ENCODE results near the gene VPS25.

The VPS25 gene

GRCh38 chr17:42798383-42799380 is 25.4 kb downstream of the VPS25 start, which contains the start of the genes CNTD1 and COA3 (continued):
- TF ChIP-seq ZNF518A (tag by site-specific recombination; conservative IDR thresholded peaks at IDR 0.05; ENCODE audit: low read depth) (peak; percentile 53; the same call in 1 of the 2 replicates), ZBTB8A (tag by site-specific recombination; IDR thresholded peaks at IDR 0.05) (peak; percentile 98), ZNF37A (tag by site-specific recombination; IDR thresholded peaks at IDR 0.05) (no peak), ZNF18 (tag by site-specific recombination; IDR thresholded peaks at IDR 0.05) (peak; percentile 59; the same call in 1 of the 2 replicates), ZNF623 (tag by site-specific recombination; IDR thresholded peaks at IDR 0.05) (no peak), ZNF843 (tag by site-specific recombination; IDR thresholded peaks at IDR 0.05) (peak; percentile 55), TSHZ1 (tag by site-specific recombination; IDR thresholded peaks at IDR 0.05; ENCODE audit: borderline replicate concordance) (no peak), ZNF580 (tag by site-specific recombination; IDR thresholded peaks at IDR 0.05) (peak; percentile 76), ZSCAN23 (tag by site-specific recombination; IDR thresholded peaks at IDR 0.05) (no peak), TCF7L2 (IDR thresholded peaks at IDR 0.05; ENCODE audit: borderline replicate concordance, low read depth, low read length) (no peak), AEBP2 (tag by site-specific recombination; IDR thresholded peaks at IDR 0.05; ENCODE audit: borderline replicate concordance) (no peak), ZSCAN16 (tag by site-specific recombination; IDR thresholded peaks at IDR 0.05) (no peak), ZNF221 (tag by site-specific recombination; IDR thresholded peaks at IDR 0.05; ENCODE audit: borderline replicate concordance) (no peak), HIC1 (tag by site-specific recombination; IDR thresholded peaks at IDR 0.05) (peak; percentile 93)
- TF ChIP-seq, protein P1, sequence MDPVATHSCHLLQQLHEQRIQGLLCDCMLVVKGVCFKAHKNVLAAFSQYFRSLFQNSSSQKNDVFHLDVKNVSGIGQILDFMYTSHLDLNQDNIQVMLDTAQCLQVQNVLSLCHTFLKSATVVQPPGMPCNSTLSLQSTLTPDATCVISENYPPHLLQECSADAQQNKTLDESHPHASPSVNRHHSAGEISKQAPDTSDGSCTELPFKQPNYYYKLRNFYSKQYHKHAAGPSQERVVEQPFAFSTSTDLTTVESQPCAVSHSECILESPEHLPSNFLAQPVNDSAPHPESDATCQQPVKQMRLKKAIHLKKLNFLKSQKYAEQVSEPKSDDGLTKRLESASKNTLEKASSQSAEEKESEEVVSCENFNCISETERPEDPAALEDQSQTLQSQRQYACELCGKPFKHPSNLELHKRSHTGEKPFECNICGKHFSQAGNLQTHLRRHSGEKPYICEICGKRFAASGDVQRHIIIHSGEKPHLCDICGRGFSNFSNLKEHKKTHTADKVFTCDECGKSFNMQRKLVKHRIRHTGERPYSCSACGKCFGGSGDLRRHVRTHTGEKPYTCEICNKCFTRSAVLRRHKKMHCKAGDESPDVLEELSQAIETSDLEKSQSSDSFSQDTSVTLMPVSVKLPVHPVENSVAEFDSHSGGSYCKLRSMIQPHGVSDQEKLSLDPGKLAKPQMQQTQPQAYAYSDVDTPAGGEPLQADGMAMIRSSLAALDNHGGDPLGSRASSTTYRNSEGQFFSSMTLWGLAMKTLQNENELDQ (tag by site-specific recombination; IDR thresholded peaks at IDR 0.05; ENCODE audit: low read depth): no peak
